ENCODE measurements around the gene FLNB. TPM values are rescaled to one million over a fixed set of nuclear protein-coding genes. Genes with fewer than 3 reads are reported as not detected.

FLNB gene
- total and polyA plus RNA-seq, 2 of the 4 experiments (the other 2 are of a cell fraction), result 78.0 to 136 TPM

DNA sequence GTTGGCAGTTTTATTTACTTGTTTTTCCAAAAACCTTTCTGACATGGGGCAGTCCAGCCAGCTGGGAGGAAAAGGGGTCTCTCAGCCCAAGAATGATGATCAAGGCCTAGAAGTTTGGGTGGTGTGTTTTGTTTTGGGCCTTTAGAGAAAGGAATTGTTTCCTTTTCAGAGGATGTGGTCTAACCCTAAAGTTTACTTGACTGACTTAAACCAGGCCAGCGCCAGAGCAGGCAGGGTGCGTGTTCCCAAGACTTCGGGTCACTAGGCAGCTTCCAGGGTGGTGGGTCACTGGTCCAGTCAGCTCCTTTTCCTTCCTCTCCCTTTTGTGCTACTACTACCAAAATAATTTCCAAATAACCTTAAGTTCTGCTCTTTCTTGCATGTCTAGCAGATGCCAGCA, 4.9 kb downstream of the FLNB start:
- Histone ChIP-seq H3K4me3 (ENCODE audit: insufficient read depth, low read depth, low read length) (no peak overlapping the region), H2BK15ac (ENCODE audit: low read depth, low read length) (no peak overlapping the region; the same call in 2 of the 3 replicates)

More for the DNA sequence above, 4.9 kb downstream of the FLNB start:
- dilution Hi-C loops (cut with HindIII; ENCODE audit: low sequenced_read_pairs, unreplicated experiment), result no loop called here
- peaks cover 25% of the 10 kb centered on the region for H3K4me1 ChIP-seq (ENCODE audit: control insufficient read depth, insufficient read depth, low read length)
- ATAC-seq (ENCODE audit: low read depth), result no peak
- H2BK120ac ChIP-seq (ENCODE audit: low read depth, low read length), result no peak overlapping the region; the same call in 1 of the 2 replicates
- no peak overlapping the region for H4K8ac ChIP-seq (ENCODE audit: low read depth in 2 of 2, low read length in 2 of 2)
- no CpG with 5 or more reads among the region's 3 CpGs for WGBS, 2 experiments (ENCODE audit: extremely low coverage in 2 of 2, insufficient read length in 1 of 2)
- TF ChIP-seq ELK1 (IDR thresholded peaks at IDR 0.05; ENCODE audit: borderline replicate concordance, low read depth, low read length) (no peak), NFE2L2 (IDR thresholded peaks at IDR 0.05; ENCODE audit: low read depth, low read length) (no peak), BHLHE40 (IDR thresholded peaks at IDR 0.05; ENCODE audit: low read depth, low read length) (no peak)
- H3K18ac ChIP-seq (ENCODE audit: low read depth, low read length), result no peak overlapping the region
- ChIA-PET POLR2A (ENCODE audit: unreplicated experiment) (no interaction called here), CTCF (interaction anchor here (1.3 kb wide), 1 partner anchor 13 kb away, joined by 3 read pairs; no protein-coding TSS in a partner anchor)
- peak overlapping the region; percentile 40; the same call in 1 of the 2 replicates for H3K4ac ChIP-seq (ENCODE audit: low read depth, low read length)
- H2BK5ac ChIP-seq (ENCODE audit: low read depth, low read length, poor library complexity, severe bottlenecking), result peak overlapping the region; percentile 9
- H3K9ac ChIP-seq (ENCODE audit: low read depth, low read length), result no peak overlapping the region
- no peak overlapping the region for H3K27ac ChIP-seq (ENCODE audit: insufficient read depth, low read length)
- H3K14ac ChIP-seq (replicated peaks; ENCODE audit: low read depth, low read length), result peak overlapping the region; percentile 1
- no peak for DNase-seq
- peak overlapping the region; percentile 60; the same call in 1 of the 2 replicates for H3K23ac ChIP-seq (ENCODE audit: low read depth, low read length)
- peaks cover 5% of the 10 kb centered on the region; the same call in 1 of the 2 replicates for H3K36me3 ChIP-seq (ENCODE audit: control insufficient read depth, insufficient read depth, low read length)
- no peak overlapping the region for H3K56ac ChIP-seq (ENCODE audit: extremely low read depth, insufficient read depth, low read length)
- no TSS peak for BruUV-seq (replicated peaks)
- H2AFZ ChIP-seq (replicated peaks; ENCODE audit: low read length, poor library complexity), result no peak overlapping the region
- intact Hi-C loops (cut with micrococcal nuclease), result no loop called here
- H3K27me3 ChIP-seq (ENCODE audit: control insufficient read depth, insufficient read depth, low read length), result no peaks in the 10 kb centered on the region
- peaks cover 0 to 96% of the 10 kb centered on the region in 2 experiments; a peak in 2 of 4 replicates for H3K79me1 ChIP-seq (ENCODE audit: low read depth in 1 of 2, low read length in 2 of 2)
- no peaks in the 10 kb centered on the region for H3K9me3 ChIP-seq (ENCODE audit: control insufficient read depth, insufficient read depth, low read length)
- H3K4me2 ChIP-seq (ENCODE audit: low read depth, low read length), result 0 out of 2 replicates have a peak overlapping the region, but pooled peaks have one; percentile 4
- H3K9me1 ChIP-seq (ENCODE audit: insufficient read depth, low read length), result peaks cover 41% of the 10 kb centered on the region
- H4K91ac ChIP-seq (ENCODE audit: insufficient read depth, low read depth, low read length), result no peak overlapping the region; the same call in 1 of the 2 replicates
- H2BK20ac ChIP-seq (ENCODE audit: low read depth, low read length), result peak overlapping the region; percentile 33; the same call in 1 of the 2 replicates
- H4K5ac ChIP-seq (ENCODE audit: low read depth, low read length), result peak overlapping the region; percentile 33; the same call in 1 of the 2 replicates
- H2AK5ac ChIP-seq (ENCODE audit: low read depth, low read length), result peak overlapping the region; percentile 13; the same call in 1 of the 2 replicates
- in situ Hi-C loops (cut with MboI; ENCODE audit: low sequenced_read_pairs), result no loop called here
- H4K20me1 ChIP-seq (ENCODE audit: insufficient read depth, low read length), result peaks cover 91% of the 10 kb centered on the region
- no peak overlapping the region for H2AK9ac ChIP-seq (replicated peaks; ENCODE audit: low read depth, low read length, poor library complexity)
